DOHH2 (cell line): ENCODE results near the gene SGF29.

Experiments
- H3F3A ChIP-seq: fragments of 200-600 bp; sonication (generic), shearing (Covaris generic); 2 replicates; pipeline ENCODE4 v1.6.0; 2016; ENCODE audit warnings: antibody characterized with exemption, mild to moderate bottlenecking; ENCODE audit not compliant: control insufficient read depth, insufficient read depth
- H3K27ac ChIP-seq: fragments of 200-600 bp; sonication (generic); 2 replicates; pipeline ENCODE4 v1.5.1; 2014; ENCODE audit warnings: low read depth, mild to moderate bottlenecking, low read length, moderate library complexity
- H3K27me3 ChIP-seq: fragments of 200-600 bp; sonication (generic); 2 replicates; pipeline ENCODE4 v1.6.1; 2014; ENCODE audit warnings: mild to moderate bottlenecking, low read length, mixed read lengths; ENCODE audit not compliant: control insufficient read depth
- H3K36me3 ChIP-seq: fragments of 200-600 bp; sonication (generic); 2 replicates; pipeline ENCODE4 v1.6.1; 2014; ENCODE audit warnings: mild to moderate bottlenecking, low read length, moderate library complexity, mixed read lengths; ENCODE audit not compliant: control insufficient read depth
- H3K4me1 ChIP-seq: fragments of 200-600 bp; sonication (generic); 2 replicates; pipeline ENCODE4 v1.6.1; 2014; ENCODE audit warnings: mild to moderate bottlenecking, low read length, mixed read lengths; ENCODE audit not compliant: control insufficient read depth
- H3K4me2 ChIP-seq: fragments of 200-600 bp; sonication (generic); 2 replicates; pipeline ENCODE4 v1.6.0; 2014; ENCODE audit warnings: mild to moderate bottlenecking, low read length, moderate library complexity
- H3K4me3 ChIP-seq: fragments of 200-600 bp; sonication (generic); 2 replicates; pipeline ENCODE4 v1.5.1; 2014; ENCODE audit warnings: mild to moderate bottlenecking, low read length, mixed read lengths
- H3K79me2 ChIP-seq: fragments of 200-600 bp; sonication (generic); 2 replicates; pipeline ENCODE4 v1.6.1; 2014; ENCODE audit warnings: mild to moderate bottlenecking, low read length, mixed read lengths; ENCODE audit not compliant: control insufficient read depth
- H3K9me2 ChIP-seq: fragments of 200-600 bp; sonication (generic); replicated peaks from 2 replicates; pipeline ENCODE4 v1.6.1; 2014; ENCODE audit warnings: mild to moderate bottlenecking, low read length, mixed read lengths; ENCODE audit not compliant: control insufficient read depth
- H3K9me3 ChIP-seq: fragments of 200-600 bp; sonication (generic); 2 replicates; pipeline ENCODE4 v1.6.1; 2014; ENCODE audit warnings: antibody characterized with exemption, low read length, mixed read lengths; ENCODE audit not compliant: control insufficient read depth, insufficient read depth
- H4K20me1 ChIP-seq: fragments of 200-600 bp; sonication (generic); 2 replicates; pipeline ENCODE4 v1.6.0; 2014; ENCODE audit warnings: low read depth, mild to moderate bottlenecking, antibody characterized with exemption, low read length, moderate library complexity; ENCODE audit not compliant: control insufficient read depth, insufficient read depth
- CTCF ChIP-seq: fragments of 200-600 bp; sonication (generic); IDR thresholded peaks from one replicate; pipeline ENCODE4 v1.5.1; 2014; ENCODE audit warnings: antibody characterized with exemption, mild to moderate bottlenecking, low read depth, low read length; ENCODE audit not compliant: poor library complexity, severe bottlenecking
- EZH2phosphoT487 ChIP-seq: fragments of 200-600 bp; sonication (generic); IDR thresholded peaks from 2 replicates; pipeline ENCODE4 v1.6.1; 2017; ENCODE audit warnings: borderline replicate concordance, mild to moderate bottlenecking, antibody characterized with exemption, low read length, moderate library complexity, mixed read lengths

The SGF29 gene

GRCh38 chr16:28569968-28570752, 16.4 kb downstream of the SGF29 start:
- Histone ChIP-seq H3K27me3 (no peaks in the 10 kb centered on the region), H3K36me3 (peaks cover 14% of the 10 kb centered on the region), H3F3A (no peaks in the 10 kb centered on the region), H3K4me3 (no peak overlapping the region), H3K9me2 (no peaks in the 10 kb centered on the region), H4K20me1 (no peaks in the 10 kb centered on the region), H3K27ac (no peak overlapping the region), H3K9me3 (peaks cover 7% of the 10 kb centered on the region; the same call in 1 of the 2 replicates), H3K4me2 (no peak overlapping the region), H3K79me2 (peaks cover 59% of the 10 kb centered on the region), H3K4me1 (no peaks in the 10 kb centered on the region)
- TF ChIP-seq CTCF (no peak), EZH2phosphoT487 (no peak)

- no peak overlapping the region for H3K27ac ChIP-seq
These were observed 19.2 kb downstream of the SGF29 start for GRCh38 chr16:28572696-28573510.

More at GRCh38 chr16:28572696-28573510, 19.2 kb downstream of the SGF29 start:
- Histone ChIP-seq H3K4me3 (no peak overlapping the region), H3K4me2 (no peak overlapping the region), H3K27me3 (no peaks in the 10 kb centered on the region), H3K9me3 (no peaks in the 10 kb centered on the region), H3F3A (no peaks in the 10 kb centered on the region), H3K79me2 (peaks cover 54% of the 10 kb centered on the region), H4K20me1 (no peaks in the 10 kb centered on the region), H3K4me1 (no peaks in the 10 kb centered on the region), H3K9me2 (no peaks in the 10 kb centered on the region), H3K36me3 (no peaks in the 10 kb centered on the region)
- TF ChIP-seq EZH2phosphoT487 (no peak), CTCF (no peak)
